ENCODE measurements around the gene TMEM214. TPM values are rescaled to one million over a fixed set of nuclear protein-coding genes. Genes with fewer than 3 reads are reported as not detected.
A peak's percentile ranks its signal among the peaks of the same experiment; 100 is the strongest.

TMEM214 gene
- total and polyA plus RNA-seq, 5 experiments from 2014 or later, result 19.4 to 60.9 (median 25.8) TPM

DNA sequence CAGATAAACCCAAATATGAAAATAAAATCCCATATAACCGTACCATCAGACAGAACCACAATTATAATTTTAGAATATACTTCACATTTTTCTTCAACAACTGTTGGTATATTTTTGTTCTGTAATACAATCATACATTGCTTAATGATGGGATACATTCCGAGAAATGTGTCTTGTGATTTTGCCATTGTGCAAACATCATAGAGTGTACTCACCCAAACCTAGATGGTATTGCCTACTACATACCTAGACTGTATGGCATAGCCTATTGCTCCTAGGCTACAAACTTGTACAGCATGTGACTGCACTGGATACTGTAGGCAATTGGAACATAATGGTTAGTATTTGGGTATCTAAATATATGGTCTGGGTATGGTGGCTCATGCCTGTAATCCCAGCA lies 31.8 kb upstream of the TMEM214 start:
- H3K4me3 Mint-ChIP-seq, result no peak overlapping the region
- peaks cover 0 to 4% (median 0%) of the 10 kb centered on the region in 3 donors for H3K36me3 Mint-ChIP-seq

GRCh38 chr2:27001950-27002349 lies 30.8 kb upstream of the TMEM214 start:
- POLR2A ChIA-PET, result no interaction called here
- DNase-seq (no peak), ATAC-seq (no peak)
- Mint-ChIP-seq H3K4me3 (no peak overlapping the region), H3K27me3 (peaks cover 4 to 15% (median 10%) of the 10 kb centered on the region in 5 donors), H3K36me3 (peaks cover 0 to 4% (median 0%) of the 10 kb centered on the region in 3 donors), H3K27ac (peak overlapping the region in 2 of 10 donors; percentile 40 to 53), H3K9me3 (no peaks in the 10 kb centered on the region), H3K4me1 (peaks cover 0 to 6% (median 0%) of the 10 kb centered on the region in 4 donors)

More for the DNA sequence above, 31.8 kb upstream of the TMEM214 start:
- no peak for DNase-seq
- POLR2A ChIA-PET, result no interaction called here
- no peaks in the 10 kb centered on the region for H3K9me3 Mint-ChIP-seq
- H3K27ac Mint-ChIP-seq, result no peak overlapping the region
- peaks cover 0 to 6% (median 0%) of the 10 kb centered on the region in 4 donors for H3K4me1 Mint-ChIP-seq
- peaks cover 4 to 15% (median 10%) of the 10 kb centered on the region in 5 donors for H3K27me3 Mint-ChIP-seq
- no peak for ATAC-seq

DNA sequence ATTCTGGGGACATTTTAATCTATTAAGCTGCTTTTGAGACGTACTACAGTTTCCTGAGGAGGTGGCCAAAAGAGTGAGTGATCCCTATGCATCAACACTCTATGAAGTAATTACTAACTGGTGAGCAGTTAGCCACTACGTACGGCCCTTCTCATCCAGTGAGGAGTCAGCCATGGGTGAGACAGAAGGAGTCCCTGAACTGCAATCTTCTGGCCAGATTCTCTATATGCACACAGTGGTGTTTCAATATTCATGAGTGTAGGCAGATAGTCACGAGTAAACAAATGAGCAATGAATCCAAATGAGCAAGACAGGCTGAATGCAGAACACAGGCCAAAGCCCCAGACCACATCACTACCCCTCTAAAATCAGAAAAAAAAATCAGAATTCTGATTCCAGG lies 29.8 kb upstream of the TMEM214 start:
- Mint-ChIP-seq H3K4me3 (no peak overlapping the region), H3K36me3 (no peaks in the 10 kb centered on the region), H3K27me3 (peaks cover 0 to 15% (median 10%) of the 10 kb centered on the region in 5 donors), H3K9me3 (no peaks in the 10 kb centered on the region), H3K27ac (no peak overlapping the region), H3K4me1 (peaks cover 0 to 6% (median 0%) of the 10 kb centered on the region in 4 donors)
- POLR2A ChIA-PET, result no interaction called here
- no peak for ATAC-seq
- DNase-seq, result no peak

DNA sequence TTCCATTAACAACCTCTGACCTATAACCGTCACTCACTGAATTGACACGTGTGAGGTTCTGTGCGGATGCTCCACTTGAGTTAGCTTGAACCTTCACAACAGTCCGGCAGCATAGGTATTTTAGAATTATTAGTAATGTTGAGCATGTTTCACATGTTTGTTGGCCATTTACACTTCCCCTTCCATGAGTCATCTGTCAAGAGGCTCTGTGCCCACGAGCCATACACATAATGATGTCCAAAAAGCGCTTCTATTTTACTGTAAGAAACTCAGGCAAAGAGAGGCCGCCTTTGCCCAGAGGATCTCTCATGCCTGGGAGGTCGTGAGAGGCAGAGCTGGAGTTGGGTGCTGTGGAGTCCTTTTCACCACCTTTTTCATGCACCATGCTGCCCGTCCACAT lies 28.9 kb upstream of the TMEM214 start:
- peaks cover 0 to 15% (median 6%) of the 10 kb centered on the region in 5 donors for H3K27me3 Mint-ChIP-seq
- POLR2A ChIA-PET, result no interaction called here
- no peaks in the 10 kb centered on the region for H3K36me3 Mint-ChIP-seq
- DNase-seq (no peak), ATAC-seq (no peak)
- H3K9me3 Mint-ChIP-seq, result no peaks in the 10 kb centered on the region
- H3K4me1 Mint-ChIP-seq, result peaks cover 0 to 6% (median 0%) of the 10 kb centered on the region in 4 donors
- H3K27ac Mint-ChIP-seq, result no peak overlapping the region
- no peak overlapping the region for H3K4me3 Mint-ChIP-seq

DNA sequence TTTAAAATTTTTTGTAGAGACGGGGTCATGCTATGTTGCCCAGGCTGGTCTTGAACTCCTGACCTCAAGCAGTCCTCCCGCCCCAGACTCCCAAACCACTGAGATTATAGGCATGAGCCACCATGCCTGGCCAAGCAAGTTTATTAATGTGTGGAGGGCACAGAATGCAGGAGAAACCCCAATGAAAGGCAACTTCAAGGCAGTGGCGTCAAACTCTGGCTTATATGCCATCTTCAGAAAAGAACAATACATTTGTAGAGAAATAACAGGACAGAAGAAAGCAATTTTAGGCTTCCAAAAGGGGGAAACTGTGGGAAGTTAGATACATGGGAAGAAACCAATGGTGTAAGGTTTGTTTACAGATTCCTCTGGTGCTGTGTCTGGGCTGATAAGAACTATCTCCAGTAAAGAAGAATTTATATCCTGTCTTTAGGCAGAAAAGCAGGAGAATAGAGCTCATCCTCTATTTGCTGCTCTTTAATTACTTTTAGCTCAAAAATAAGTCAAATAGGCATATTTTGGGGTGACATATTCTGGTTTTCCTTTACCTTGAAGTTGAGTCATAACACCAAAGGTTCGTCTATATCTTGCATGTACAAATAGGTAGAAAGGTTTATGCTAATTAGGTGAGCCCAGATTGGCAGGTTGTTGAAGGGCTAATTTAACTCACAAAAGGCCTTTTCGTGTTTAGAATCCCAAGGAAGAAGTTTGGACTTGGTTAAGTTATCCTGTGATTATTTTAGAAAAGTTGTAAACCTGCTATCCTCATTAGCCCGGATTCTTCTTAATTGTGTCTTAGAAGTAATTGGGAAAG lies 26.0 kb upstream of the TMEM214 start:
- POLR2A ChIA-PET, result no interaction called here
- DNase-seq, result no peak
- Mint-ChIP-seq H3K27ac (no peak overlapping the region), H3K4me3 (no peak overlapping the region), H3K36me3 (no peaks in the 10 kb centered on the region), H3K9me3 (no peaks in the 10 kb centered on the region), H3K27me3 (peaks cover 0 to 11% (median 3%) of the 10 kb centered on the region in 5 donors), H3K4me1 (peaks cover 0 to 7% (median under 1%) of the 10 kb centered on the region in 4 donors)
- ATAC-seq, result no peak

DNA sequence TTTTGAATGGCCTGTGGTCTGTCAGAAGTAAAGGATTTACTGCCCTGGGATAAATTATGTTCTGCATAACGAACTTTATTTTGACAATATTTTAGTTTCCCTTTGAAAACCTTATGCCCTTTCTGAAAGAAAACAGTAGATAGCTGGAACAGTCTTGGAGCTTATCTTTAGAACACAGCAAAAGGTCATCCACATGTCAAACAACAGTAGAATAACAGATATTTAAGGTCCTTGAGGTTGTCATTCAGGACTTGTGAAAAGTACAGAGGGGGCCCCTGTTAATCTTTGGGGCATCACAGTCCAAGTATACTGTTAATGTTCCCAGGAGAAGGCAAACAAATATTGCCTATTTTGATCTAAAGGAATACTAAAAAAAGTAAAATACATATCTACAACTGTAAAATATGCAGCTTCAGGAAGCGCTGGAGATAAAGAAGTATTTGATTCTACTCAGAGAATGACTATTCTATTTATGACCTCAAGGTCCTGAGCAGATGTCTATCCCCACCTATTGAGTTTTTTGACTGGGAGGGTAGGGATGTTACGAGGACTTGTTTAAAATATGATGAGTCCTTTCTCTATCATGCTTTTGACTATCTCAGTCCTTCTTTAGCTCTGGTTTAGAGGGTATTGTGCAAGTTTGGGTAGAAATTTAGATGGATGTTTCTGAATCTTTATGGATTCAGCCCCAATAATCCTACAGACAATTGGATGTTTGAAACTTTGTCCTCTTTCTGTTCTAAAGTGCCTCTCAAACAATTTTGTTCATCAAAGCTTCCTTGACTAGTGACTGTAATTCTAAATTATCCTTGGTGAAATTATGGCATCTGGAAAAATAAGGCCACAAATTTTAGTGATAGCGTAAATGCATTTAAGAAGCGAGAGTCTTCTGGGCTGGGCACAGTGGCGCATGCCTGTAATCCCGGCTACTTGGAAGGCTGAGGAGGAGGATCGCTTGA lies 25.1 kb upstream of the TMEM214 start:
- no peak overlapping the region for H3K27ac Mint-ChIP-seq
- no peaks in the 10 kb centered on the region for H3K9me3 Mint-ChIP-seq
- H3K27me3 Mint-ChIP-seq, result peaks cover 0 to 10% (median 3%) of the 10 kb centered on the region in 5 donors
- DNase-seq (no peak), ATAC-seq (no peak)
- H3K36me3 Mint-ChIP-seq, result no peaks in the 10 kb centered on the region
- H3K4me3 Mint-ChIP-seq, result no peak overlapping the region
- H3K4me1 Mint-ChIP-seq, result peaks cover 0 to 7% (median under 1%) of the 10 kb centered on the region in 4 donors
- POLR2A ChIA-PET, result no interaction called here

DNA sequence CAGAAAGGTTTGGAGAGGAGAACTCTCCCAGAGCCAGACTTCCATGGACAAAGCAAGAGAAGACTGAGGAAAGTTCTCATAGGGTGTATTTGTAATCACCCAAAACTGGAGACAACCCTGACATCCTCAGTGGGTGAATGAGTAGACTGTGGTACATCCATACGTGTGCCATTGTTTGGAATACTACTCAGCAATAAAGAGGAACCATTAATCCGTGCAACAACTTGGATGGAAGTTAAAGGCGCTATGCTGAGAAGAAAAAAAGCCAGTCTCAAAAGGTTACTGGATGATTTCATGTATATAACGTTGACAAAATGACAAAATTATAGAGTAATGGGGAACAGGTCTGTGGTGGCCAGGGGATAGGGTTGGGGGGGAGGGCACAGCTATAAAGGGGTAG lies 24.1 kb upstream of the TMEM214 start:
- ATAC-seq (no peak), DNase-seq (no peak)
- Mint-ChIP-seq H3K27me3 (peaks cover 0 to 9% (median 3%) of the 10 kb centered on the region in 5 donors), H3K36me3 (no peaks in the 10 kb centered on the region), H3K27ac (no peak overlapping the region), H3K4me3 (no peak overlapping the region), H3K4me1 (peaks cover 0 to 5% (median under 1%) of the 10 kb centered on the region in 4 donors), H3K9me3 (no peaks in the 10 kb centered on the region)
- POLR2A ChIA-PET, result no interaction called here

DNA sequence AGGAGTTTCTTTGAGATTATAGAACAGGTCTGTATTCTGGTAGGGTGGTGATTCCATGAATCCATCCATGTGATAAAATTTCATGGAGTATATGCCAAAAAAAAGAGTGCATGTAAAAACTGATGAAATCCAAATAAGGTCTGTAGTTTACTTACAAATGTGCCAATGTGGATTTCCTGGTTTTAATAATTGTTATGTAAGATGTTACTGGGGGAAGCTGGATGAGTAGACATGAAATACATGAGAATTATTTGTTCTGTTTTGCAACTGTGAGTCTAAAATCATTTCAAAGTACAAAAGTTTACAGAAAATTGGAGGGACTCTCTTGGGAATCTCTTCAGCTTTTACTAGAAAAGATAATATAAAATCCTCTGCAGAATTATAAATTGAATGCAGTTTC lies 23.7 kb upstream of the TMEM214 start:
- H3K4me1 Mint-ChIP-seq, result peaks cover 0 to 4% (median under 1%) of the 10 kb centered on the region in 4 donors
- no peaks in the 10 kb centered on the region for H3K36me3 Mint-ChIP-seq
- H3K4me3 Mint-ChIP-seq, result no peak overlapping the region
- peaks cover 0 to 9% (median 3%) of the 10 kb centered on the region in 5 donors for H3K27me3 Mint-ChIP-seq
- no peak for ATAC-seq
- H3K9me3 Mint-ChIP-seq, result no peaks in the 10 kb centered on the region
- POLR2A ChIA-PET, result no interaction called here
- DNase-seq, result no peak
- no peak overlapping the region for H3K27ac Mint-ChIP-seq

- POLR2A ChIA-PET, result no interaction called here
These were observed 23.0 kb upstream of the TMEM214 start for GRCh38 chr2:27009716-27010115.

DNA sequence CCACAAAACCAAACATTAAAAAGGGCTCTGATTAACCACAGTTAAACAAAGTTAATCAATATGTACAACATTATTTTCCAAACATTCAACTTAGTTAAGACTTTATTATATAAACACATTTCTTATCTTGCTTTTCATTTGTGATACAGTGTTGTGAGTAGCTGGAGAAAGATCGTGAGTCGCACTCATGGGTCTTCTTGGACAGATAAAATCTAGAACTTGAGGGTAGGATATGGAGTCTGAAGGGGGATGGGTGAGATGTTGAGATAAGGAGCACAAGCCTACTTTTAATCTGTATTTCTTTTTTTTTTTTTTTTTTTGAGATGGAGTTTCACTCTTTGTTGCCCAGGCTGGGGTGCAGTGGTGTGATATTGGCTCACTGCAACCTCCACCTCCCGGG lies 22.6 kb upstream of the TMEM214 start:
- no peak for DNase-seq
- no peaks in the 10 kb centered on the region for H3K36me3 Mint-ChIP-seq
- H3K4me1 Mint-ChIP-seq, result peaks cover 0 to 4% (median under 1%) of the 10 kb centered on the region in 4 donors
- ATAC-seq, result no peak
- no peak overlapping the region for H3K27ac Mint-ChIP-seq
- peaks cover 0 to 9% (median 3%) of the 10 kb centered on the region in 5 donors for H3K27me3 Mint-ChIP-seq
- POLR2A ChIA-PET, result no interaction called here
- no peaks in the 10 kb centered on the region for H3K9me3 Mint-ChIP-seq
- no peak overlapping the region for H3K4me3 Mint-ChIP-seq

More at GRCh38 chr2:27009716-27010115, 23.0 kb upstream of the TMEM214 start:
- H3K27me3 Mint-ChIP-seq, result peaks cover 0 to 9% (median 3%) of the 10 kb centered on the region in 5 donors
- H3K27ac Mint-ChIP-seq, result no peak overlapping the region
- no peaks in the 10 kb centered on the region for H3K9me3 Mint-ChIP-seq
- H3K4me1 Mint-ChIP-seq, result peaks cover 0 to 4% (median under 1%) of the 10 kb centered on the region in 4 donors
- no peak for ATAC-seq
- H3K36me3 Mint-ChIP-seq, result no peaks in the 10 kb centered on the region
- DNase-seq, result no peak
- no peak overlapping the region for H3K4me3 Mint-ChIP-seq

GRCh38 chr2:27013738-27014137 lies 19.0 kb upstream of the TMEM214 start:
- ATAC-seq (no peak), DNase-seq (no peak)
- H3K9me3 Mint-ChIP-seq, result no peaks in the 10 kb centered on the region
- H3K4me3 Mint-ChIP-seq, result no peak overlapping the region
- peaks cover 0 to 3% (median 1%) of the 10 kb centered on the region in 5 donors for H3K27me3 Mint-ChIP-seq
- H3K4me1 Mint-ChIP-seq, result peaks cover 0 to 4% (median under 1%) of the 10 kb centered on the region in 4 donors
- no peak overlapping the region for H3K27ac Mint-ChIP-seq
- POLR2A ChIA-PET, result no interaction called here
- H3K36me3 Mint-ChIP-seq, result no peaks in the 10 kb centered on the region

GRCh38 chr2:27014771-27015433 lies 17.9 kb upstream of the TMEM214 start:
- Mint-ChIP-seq H3K4me1 (peaks cover 0 to 1% (median 0%) of the 10 kb centered on the region in 4 donors), H3K36me3 (no peaks in the 10 kb centered on the region), H3K27ac (no peak overlapping the region), H3K27me3 (peaks cover 0 to 3% (median 1%) of the 10 kb centered on the region in 5 donors), H3K4me3 (no peak overlapping the region), H3K9me3 (no peaks in the 10 kb centered on the region)
- DNase-seq, result no peak
- ATAC-seq, result no peak
- POLR2A ChIA-PET, result no interaction called here

Data from naive thymus-derived CD8-positive, alpha-beta T cell (primary cell).